ENCODE results near the gene PRAME.

GRCh38 chr22:22512951-22513350, 46.1 kb downstream of the PRAME start:
- TF ChIP-seq CTCF (IDR thresholded peaks at IDR 0.05) (no peak), POLR2A (IDR thresholded peaks at IDR 0.05) (no peak)

Data from heart left ventricle (tissue), 13 donors.